ENCODE measurements around the gene MAP3K10. TPM values are rescaled to one million over a fixed set of nuclear protein-coding genes. Genes with fewer than 3 reads are reported as not detected.
"Not testable (repeated sequence)": the region's sequence is repeated elsewhere in the genome, so short reads cannot be mapped to it uniquely, and the experiment has no call there.

MAP3K10 gene
- total and polyA plus RNA-seq, 2 of the 4 experiments (the other 2 are of a cell fraction) = 1.8 to 5.5 TPM

DNA sequence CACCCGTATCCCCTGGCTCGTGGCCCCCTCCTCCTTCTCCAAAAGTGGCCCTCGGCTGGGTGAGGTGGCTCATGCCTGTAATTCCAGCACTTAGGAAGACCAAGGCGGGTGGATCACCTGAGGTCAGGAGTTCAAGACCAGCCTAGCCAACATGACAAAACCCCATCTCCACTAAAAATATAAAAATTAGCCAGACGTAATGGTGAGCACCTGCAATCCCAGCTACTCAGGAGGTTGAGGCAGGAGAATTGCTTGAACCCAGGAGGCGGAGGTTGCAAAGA is 45.5 kb upstream of the MAP3K10 start:
- H2AK9ac ChIP-seq (replicated peaks; ENCODE audit: low read depth, low read length, poor library complexity); DNase-seq; H3K27me3 ChIP-seq (ENCODE audit: control insufficient read depth, insufficient read depth, low read length); H4K20me1 ChIP-seq (ENCODE audit: insufficient read depth, low read length); H3K4me2 ChIP-seq (ENCODE audit: low read depth, low read length); CTCF ChIA-PET; H2AK5ac ChIP-seq (ENCODE audit: low read depth, low read length); H3K4ac ChIP-seq (ENCODE audit: low read depth, low read length); H4K8ac ChIP-seq (ENCODE audit: low read depth in 2 of 2, low read length in 2 of 2); POLR2A ChIA-PET (ENCODE audit: unreplicated experiment); H3K4me3 ChIP-seq (ENCODE audit: insufficient read depth, low read depth, low read length); ATAC-seq (ENCODE audit: low read depth); H4K91ac ChIP-seq (ENCODE audit: insufficient read depth, low read depth, low read length); H3K56ac ChIP-seq (ENCODE audit: extremely low read depth, insufficient read depth, low read length); H3K23ac ChIP-seq (ENCODE audit: low read depth, low read length); H3K9ac ChIP-seq (ENCODE audit: low read depth, low read length); H3K36me3 ChIP-seq (ENCODE audit: control insufficient read depth, insufficient read depth, low read length); dilution Hi-C loops (cut with HindIII; ENCODE audit: low sequenced_read_pairs, unreplicated experiment); H3K14ac ChIP-seq (replicated peaks; ENCODE audit: low read depth, low read length); H3K4me1 ChIP-seq (ENCODE audit: control insufficient read depth, insufficient read depth, low read length); H2AFZ ChIP-seq (replicated peaks; ENCODE audit: low read length, poor library complexity); H2BK120ac ChIP-seq (ENCODE audit: low read depth, low read length); H3K9me3 ChIP-seq (ENCODE audit: control insufficient read depth, insufficient read depth, low read length); H3K9me1 ChIP-seq (ENCODE audit: insufficient read depth, low read length); H3K79me1 ChIP-seq (ENCODE audit: low read depth in 1 of 2, low read length in 2 of 2); H3K18ac ChIP-seq (ENCODE audit: low read depth, low read length); H2BK20ac ChIP-seq (ENCODE audit: low read depth, low read length); H2BK5ac ChIP-seq (ENCODE audit: low read depth, low read length, poor library complexity, severe bottlenecking); BruUV-seq (replicated peaks); H2BK15ac ChIP-seq (ENCODE audit: low read depth, low read length); H3K27ac ChIP-seq (ENCODE audit: insufficient read depth, low read length); H4K5ac ChIP-seq (ENCODE audit: low read depth, low read length): not testable (repeated sequence)
- intact Hi-C loops (cut with micrococcal nuclease) = loop anchor here (2.0 kb wide), 1 partner anchor 45 kb away; the partner anchor contains the start of gene MAP3K10
- 68% methylated on average over 3 of the region's 6 CpGs; no CpG with 5 or more reads in 1 of the 2 experiments for WGBS, 2 experiments (ENCODE audit: extremely low coverage in 2 of 2, insufficient read length in 1 of 2)
- in situ Hi-C loops (cut with MboI; ENCODE audit: low sequenced_read_pairs) = loop anchor here (25.0 kb wide), 1 partner anchor 367 kb away; no protein-coding TSS in a partner anchor
